GM23338 (cell line): ENCODE measurements around the gene SLC9C1. TPM values are rescaled to one million over a fixed set of nuclear protein-coding genes. Genes with fewer than 3 reads are reported as not detected.

Experiments
- ATAC-seq: fragments of 200-7000 bp; cut with Tn5 transposase; 3 replicates; pipeline ENCODE4 v1.9.1; 2020
- DNase-seq: peaks from one replicate; pipeline ENCODE4 v3.0.0-alpha.2; 2015; ENCODE audit warnings: low spot score
- H2AFZ ChIP-seq: fragments of 200-600 bp; sonication (generic); 2 replicates; pipeline ENCODE4 v1.8.0; 2016; ENCODE audit warnings: antibody characterized with exemption, mild to moderate bottlenecking, moderate library complexity
- H3F3A ChIP-seq: fragments of 200-600 bp; sonication (generic); replicated peaks from 2 replicates; pipeline ENCODE4 v1.8.0; 2017; ENCODE audit warnings: antibody characterized with exemption, mixed run types, low read depth
- H3K27ac ChIP-seq: fragments of 200-600 bp; sonication (generic); 2 replicates; pipeline ENCODE4 v1.6.1; 2016; ENCODE audit warnings: low read depth
- H3K27me3 ChIP-seq: fragments of 200-600 bp; sonication (generic); 2 replicates; pipeline ENCODE4 v1.8.0; 2016; ENCODE audit warnings: mild to moderate bottlenecking, mixed run types, moderate library complexity; ENCODE audit not compliant: insufficient read depth
- H3K36me3 ChIP-seq: fragments of 200-600 bp; sonication (generic); 2 replicates; pipeline ENCODE4 v1.8.0; 2016; ENCODE audit warnings: mild to moderate bottlenecking; ENCODE audit not compliant: insufficient read depth
- H3K4me1 ChIP-seq: fragments of 200-600 bp; sonication (generic); 2 replicates; pipeline ENCODE4 v1.8.0; 2016; ENCODE audit warnings: mild to moderate bottlenecking, moderate library complexity; ENCODE audit not compliant: insufficient read depth
- H3K4me2 ChIP-seq: fragments of 200-600 bp; sonication (generic); 2 replicates; pipeline ENCODE4 v1.7.1; 2017; ENCODE audit warnings: mixed run types
- H3K4me3 ChIP-seq: fragments of 200-600 bp; sonication (generic); 2 replicates; pipeline ENCODE4 v1.6.1; 2016; ENCODE audit warnings: mixed run types
- H3K79me2 ChIP-seq: fragments of 200-600 bp; sonication (generic); replicated peaks from 2 replicates; pipeline ENCODE4 v1.8.0; 2017; ENCODE audit warnings: mild to moderate bottlenecking; ENCODE audit not compliant: insufficient read depth
- H3K9me2 ChIP-seq: fragments of 200-600 bp; sonication (generic); 2 replicates; pipeline ENCODE4 v1.8.0; 2017; ENCODE audit not compliant: insufficient read depth
- H4K20me1 ChIP-seq: fragments of 200-600 bp; sonication (generic); replicated peaks from 2 replicates; pipeline ENCODE4 v1.8.0; 2017; ENCODE audit warnings: mild to moderate bottlenecking; ENCODE audit not compliant: insufficient read depth
- H3K27ac Mint-ChIP-seq: 2 replicates; pipeline ENCODE4 v1.8.0; 2020; ENCODE audit warnings: inconsistent platforms, mild to moderate bottlenecking, moderate library complexity, mixed read lengths
- H3K27me3 Mint-ChIP-seq: 3 replicates; pipeline ENCODE4 v1.8.0; 2022; ENCODE audit warnings: low read depth, mild to moderate bottlenecking, moderate library complexity, mixed read lengths, inconsistent platforms; ENCODE audit not compliant: insufficient read depth, poor library complexity
- H3K36me3 Mint-ChIP-seq: 3 replicates; pipeline ENCODE4 v1.8.0; 2021; ENCODE audit warnings: low read depth, mild to moderate bottlenecking, inconsistent platforms, moderate library complexity, mixed read lengths
- H3K4me1 Mint-ChIP-seq: 3 replicates; pipeline ENCODE4 v1.8.0; 2020; ENCODE audit warnings: mild to moderate bottlenecking, inconsistent platforms, mixed read lengths
- H3K4me3 Mint-ChIP-seq: 3 replicates; pipeline ENCODE4 v1.8.0; 2021; ENCODE audit warnings: moderate library complexity, mild to moderate bottlenecking, inconsistent platforms, mixed read lengths
- H3K9me3 Mint-ChIP-seq: 3 replicates; pipeline ENCODE4 v1.8.0; 2020; ENCODE audit warnings: moderate library complexity, mild to moderate bottlenecking, inconsistent platforms, mixed read lengths
- CREB1 ChIP-seq: fragments of 250-450 bp; sonication (Bioruptor Pico); IDR thresholded peaks from 2 replicates; pipeline ENCODE4 v1.5.0; 2020; ENCODE audit warnings: low read depth, mild to moderate bottlenecking, moderate library complexity
- EZH2 ChIP-seq: fragments of 200-600 bp; sonication (generic); IDR thresholded peaks from one replicate; pipeline ENCODE4 v1.8.0; 2017; ENCODE audit warnings: antibody characterized with exemption, mild to moderate bottlenecking, low read depth; ENCODE audit not compliant: unreplicated experiment
- EZH2phosphoT487 ChIP-seq: fragments of 200-600 bp; sonication (generic); IDR thresholded peaks from one replicate; pipeline ENCODE4 v1.8.1; 2018; ENCODE audit warnings: antibody characterized with exemption; ENCODE audit not compliant: unreplicated experiment
- JUNB ChIP-seq: IDR thresholded peaks from one replicate; pipeline ENCODE4 v1.6.1; 2016; ENCODE audit warnings: antibody characterized with exemption; ENCODE audit not compliant: unreplicated experiment
- NANOG ChIP-seq: IDR thresholded peaks from 2 replicates; pipeline ENCODE4 v1.6.1; 2016; ENCODE audit warnings: antibody characterized with exemption, borderline replicate concordance
- POLR2AphosphoS5 ChIP-seq: IDR thresholded peaks from 2 replicates; pipeline ENCODE4 v1.6.1; 2016; ENCODE audit warnings: antibody characterized with exemption, low read depth
- STAT1 ChIP-seq: IDR thresholded peaks from one replicate; pipeline ENCODE4 v1.6.1; 2016; ENCODE audit warnings: antibody characterized with exemption; ENCODE audit not compliant: unreplicated experiment
- ZNF114 ChIP-seq: fragments of 250-450 bp; sonication (Bioruptor Pico); IDR thresholded peaks from 2 replicates; pipeline ENCODE4 v1.5.0; 2020; ENCODE audit warnings: mild to moderate bottlenecking, moderate library complexity
- ZNF331 ChIP-seq: fragments of 250-450 bp; sonication (Bioruptor Pico); IDR thresholded peaks from 2 replicates; pipeline ENCODE4 v1.5.0; 2020; ENCODE audit warnings: low read depth, mild to moderate bottlenecking, moderate library complexity
- polyA plus RNA-seq: library from polyadenylated mRNA; unstranded; fragments of >200 nt; fragmentation: Nextera tagmentation; extraction: Ambion mirVana; gene quantifications from 2 replicates; pipeline ENCODE4 v1.2.1, GENCODE V29; 2016
- total RNA-seq: library from RNA; depleted of rRNA; stranded (reverse); fragments of >200 nt; shearing (Covaris generic); gene quantifications from 2 replicates; pipeline ENCODE4 v1.2.3, GENCODE V29; 2014
- TF ChIP-seq, protein P1 (sequence below): fragments of 250-450 bp; sonication (Bioruptor Pico); IDR thresholded peaks from 2 replicates; pipeline ENCODE4 v1.5.0; 2020; ENCODE audit warnings: mild to moderate bottlenecking, moderate library complexity
- TF ChIP-seq, protein P2 (sequence below): IDR thresholded peaks from 2 replicates; pipeline ENCODE4 v1.6.1; 2016; ENCODE audit warnings: antibody characterized with exemption
- TF ChIP-seq, protein P3 (sequence below), 2 experiments: fragments of 200-600 bp in 1 of 2; sonication (generic) in 1 of 2; conservative IDR thresholded peaks; 2 replicates each; pipeline versions ENCODE4 v1.5.1 to v1.6.1; 2016 to 2017; ENCODE audit warnings: antibody characterized with exemption in 2 of 2, low read depth in 2 of 2, mild to moderate bottlenecking in 2 of 2, moderate library complexity in 1 of 2
- TF ChIP-seq, protein P4 (sequence below): IDR thresholded peaks from one replicate; pipeline ENCODE4 v1.6.1; 2018; ENCODE audit warnings: antibody characterized with exemption; ENCODE audit not compliant: unreplicated experiment

The SLC9C1 gene
- total and polyA plus RNA-seq, 2 experiments from 2014 or later = 0.97 to 1.8 TPM

DNA sequence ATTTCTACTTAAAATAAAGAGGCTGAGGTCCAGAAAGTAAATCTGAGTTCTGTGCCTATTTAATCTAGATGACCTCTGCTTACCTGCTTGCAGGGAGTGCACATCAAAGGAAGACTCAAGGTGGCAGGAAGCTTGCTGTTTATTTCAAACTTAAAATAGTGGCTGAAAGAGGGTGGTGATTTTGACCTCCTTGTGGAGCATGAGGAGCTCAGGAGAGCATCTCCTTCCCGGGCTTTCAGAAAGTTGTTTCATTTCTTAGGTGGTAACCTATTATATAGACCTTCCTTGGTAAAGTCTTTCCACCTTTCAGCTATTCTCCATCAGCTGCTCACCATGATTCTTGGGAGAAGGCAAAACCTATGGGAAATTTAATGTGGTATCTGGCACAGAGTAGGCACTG is 161.5 kb downstream of the SLC9C1 start:
- Histone ChIP-seq H3F3A (no peaks in the 10 kb centered on the region), H4K20me1 (no peaks in the 10 kb centered on the region), H3K4me3 (no peak overlapping the region), H3K4me1 (peaks cover 25% of the 10 kb centered on the region), H3K9me2 (no peaks in the 10 kb centered on the region), H3K4me2 (no peak overlapping the region), H3K27me3 (no peaks in the 10 kb centered on the region), H3K27ac (no peak overlapping the region), H3K79me2 (no peaks in the 10 kb centered on the region), H2AFZ (no peak overlapping the region), H3K36me3 (no peaks in the 10 kb centered on the region)
- Mint-ChIP-seq H3K27me3 (no peaks in the 10 kb centered on the region), H3K36me3 (no peaks in the 10 kb centered on the region), H3K4me1 (peaks cover 43% of the 10 kb centered on the region), H3K9me3 (no peaks in the 10 kb centered on the region), H3K27ac (no peak overlapping the region), H3K4me3 (no peak overlapping the region)
- TF ChIP-seq JUNB (no peak), CREB1 (no peak), STAT1 (no peak), POLR2AphosphoS5 (no peak), ZNF331 (CRISPR knock-in tag) (no peak), EZH2phosphoT487 (no peak), ZNF114 (CRISPR knock-in tag) (no peak), EZH2 (no peak), NANOG (no peak)
- TF ChIP-seq, protein P1, sequence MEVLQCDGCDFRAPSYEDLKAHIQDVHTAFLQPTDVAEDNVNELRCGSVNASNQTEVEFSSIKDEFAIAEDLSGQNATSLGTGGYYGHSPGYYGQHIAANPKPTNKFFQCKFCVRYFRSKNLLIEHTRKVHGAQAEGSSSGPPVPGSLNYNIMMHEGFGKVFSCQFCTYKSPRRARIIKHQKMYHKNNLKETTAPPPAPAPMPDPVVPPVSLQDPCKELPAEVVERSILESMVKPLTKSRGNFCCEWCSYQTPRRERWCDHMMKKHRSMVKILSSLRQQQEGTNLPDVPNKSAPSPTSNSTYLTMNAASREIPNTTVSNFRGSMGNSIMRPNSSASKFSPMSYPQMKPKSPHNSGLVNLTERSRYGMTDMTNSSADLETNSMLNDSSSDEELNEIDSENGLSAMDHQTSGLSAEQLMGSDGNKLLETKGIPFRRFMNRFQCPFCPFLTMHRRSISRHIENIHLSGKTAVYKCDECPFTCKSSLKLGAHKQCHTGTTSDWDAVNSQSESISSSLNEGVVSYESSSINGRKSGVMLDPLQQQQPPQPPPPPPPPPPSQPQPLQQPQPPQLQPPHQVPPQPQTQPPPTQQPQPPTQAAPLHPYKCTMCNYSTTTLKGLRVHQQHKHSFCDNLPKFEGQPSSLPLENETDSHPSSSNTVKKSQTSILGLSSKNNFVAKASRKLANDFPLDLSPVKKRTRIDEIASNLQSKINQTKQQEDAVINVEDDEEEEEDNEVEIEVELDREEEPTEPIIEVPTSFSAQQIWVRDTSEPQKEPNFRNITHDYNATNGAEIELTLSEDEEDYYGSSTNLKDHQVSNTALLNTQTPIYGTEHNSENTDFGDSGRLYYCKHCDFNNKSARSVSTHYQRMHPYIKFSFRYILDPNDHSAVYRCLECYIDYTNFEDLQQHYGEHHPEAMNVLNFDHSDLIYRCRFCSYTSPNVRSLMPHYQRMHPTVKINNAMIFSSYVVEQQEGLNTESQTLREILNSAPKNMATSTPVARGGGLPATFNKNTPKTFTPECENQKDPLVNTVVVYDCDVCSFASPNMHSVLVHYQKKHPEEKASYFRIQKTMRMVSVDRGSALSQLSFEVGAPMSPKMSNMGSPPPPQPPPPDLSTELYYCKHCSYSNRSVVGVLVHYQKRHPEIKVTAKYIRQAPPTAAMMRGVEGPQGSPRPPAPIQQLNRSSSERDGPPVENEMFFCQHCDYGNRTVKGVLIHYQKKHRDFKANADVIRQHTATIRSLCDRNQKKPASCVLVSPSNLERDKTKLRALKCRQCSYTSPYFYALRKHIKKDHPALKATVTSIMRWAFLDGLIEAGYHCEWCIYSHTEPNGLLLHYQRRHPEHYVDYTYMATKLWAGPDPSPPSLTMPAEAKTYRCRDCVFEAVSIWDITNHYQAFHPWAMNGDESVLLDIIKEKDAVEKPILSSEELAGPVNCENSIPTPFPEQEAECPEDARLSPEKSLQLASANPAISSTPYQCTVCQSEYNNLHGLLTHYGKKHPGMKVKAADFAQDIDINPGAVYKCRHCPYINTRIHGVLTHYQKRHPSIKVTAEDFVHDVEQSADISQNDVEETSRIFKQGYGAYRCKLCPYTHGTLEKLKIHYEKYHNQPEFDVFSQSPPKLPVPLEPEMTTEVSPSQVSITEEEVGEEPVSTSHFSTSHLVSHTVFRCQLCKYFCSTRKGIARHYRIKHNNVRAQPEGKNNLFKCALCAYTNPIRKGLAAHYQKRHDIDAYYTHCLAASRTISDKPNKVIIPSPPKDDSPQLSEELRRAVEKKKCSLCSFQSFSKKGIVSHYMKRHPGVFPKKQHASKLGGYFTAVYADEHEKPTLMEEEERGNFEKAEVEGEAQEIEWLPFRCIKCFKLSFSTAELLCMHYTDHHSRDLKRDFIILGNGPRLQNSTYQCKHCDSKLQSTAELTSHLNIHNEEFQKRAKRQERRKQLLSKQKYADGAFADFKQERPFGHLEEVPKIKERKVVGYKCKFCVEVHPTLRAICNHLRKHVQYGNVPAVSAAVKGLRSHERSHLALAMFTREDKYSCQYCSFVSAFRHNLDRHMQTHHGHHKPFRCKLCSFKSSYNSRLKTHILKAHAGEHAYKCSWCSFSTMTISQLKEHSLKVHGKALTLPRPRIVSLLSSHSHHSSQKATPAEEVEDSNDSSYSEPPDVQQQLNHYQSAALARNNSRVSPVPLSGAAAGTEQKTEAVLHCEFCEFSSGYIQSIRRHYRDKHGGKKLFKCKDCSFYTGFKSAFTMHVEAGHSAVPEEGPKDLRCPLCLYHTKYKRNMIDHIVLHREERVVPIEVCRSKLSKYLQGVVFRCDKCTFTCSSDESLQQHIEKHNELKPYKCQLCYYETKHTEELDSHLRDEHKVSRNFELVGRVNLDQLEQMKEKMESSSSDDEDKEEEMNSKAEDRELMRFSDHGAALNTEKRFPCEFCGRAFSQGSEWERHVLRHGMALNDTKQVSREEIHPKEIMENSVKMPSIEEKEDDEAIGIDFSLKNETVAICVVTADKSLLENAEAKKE (CRISPR knock-in tag) = no peak
- TF ChIP-seq, protein P2, sequence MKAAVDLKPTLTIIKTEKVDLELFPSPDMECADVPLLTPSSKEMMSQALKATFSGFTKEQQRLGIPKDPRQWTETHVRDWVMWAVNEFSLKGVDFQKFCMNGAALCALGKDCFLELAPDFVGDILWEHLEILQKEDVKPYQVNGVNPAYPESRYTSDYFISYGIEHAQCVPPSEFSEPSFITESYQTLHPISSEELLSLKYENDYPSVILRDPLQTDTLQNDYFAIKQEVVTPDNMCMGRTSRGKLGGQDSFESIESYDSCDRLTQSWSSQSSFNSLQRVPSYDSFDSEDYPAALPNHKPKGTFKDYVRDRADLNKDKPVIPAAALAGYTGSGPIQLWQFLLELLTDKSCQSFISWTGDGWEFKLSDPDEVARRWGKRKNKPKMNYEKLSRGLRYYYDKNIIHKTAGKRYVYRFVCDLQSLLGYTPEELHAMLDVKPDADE = no peak
- TF ChIP-seq, protein P3, sequence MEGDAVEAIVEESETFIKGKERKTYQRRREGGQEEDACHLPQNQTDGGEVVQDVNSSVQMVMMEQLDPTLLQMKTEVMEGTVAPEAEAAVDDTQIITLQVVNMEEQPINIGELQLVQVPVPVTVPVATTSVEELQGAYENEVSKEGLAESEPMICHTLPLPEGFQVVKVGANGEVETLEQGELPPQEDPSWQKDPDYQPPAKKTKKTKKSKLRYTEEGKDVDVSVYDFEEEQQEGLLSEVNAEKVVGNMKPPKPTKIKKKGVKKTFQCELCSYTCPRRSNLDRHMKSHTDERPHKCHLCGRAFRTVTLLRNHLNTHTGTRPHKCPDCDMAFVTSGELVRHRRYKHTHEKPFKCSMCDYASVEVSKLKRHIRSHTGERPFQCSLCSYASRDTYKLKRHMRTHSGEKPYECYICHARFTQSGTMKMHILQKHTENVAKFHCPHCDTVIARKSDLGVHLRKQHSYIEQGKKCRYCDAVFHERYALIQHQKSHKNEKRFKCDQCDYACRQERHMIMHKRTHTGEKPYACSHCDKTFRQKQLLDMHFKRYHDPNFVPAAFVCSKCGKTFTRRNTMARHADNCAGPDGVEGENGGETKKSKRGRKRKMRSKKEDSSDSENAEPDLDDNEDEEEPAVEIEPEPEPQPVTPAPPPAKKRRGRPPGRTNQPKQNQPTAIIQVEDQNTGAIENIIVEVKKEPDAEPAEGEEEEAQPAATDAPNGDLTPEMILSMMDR (conservative IDR thresholded peaks at IDR 0.05; ENCODE audit: low read depth in 2 of 2) = no peak
- TF ChIP-seq, protein P4, sequence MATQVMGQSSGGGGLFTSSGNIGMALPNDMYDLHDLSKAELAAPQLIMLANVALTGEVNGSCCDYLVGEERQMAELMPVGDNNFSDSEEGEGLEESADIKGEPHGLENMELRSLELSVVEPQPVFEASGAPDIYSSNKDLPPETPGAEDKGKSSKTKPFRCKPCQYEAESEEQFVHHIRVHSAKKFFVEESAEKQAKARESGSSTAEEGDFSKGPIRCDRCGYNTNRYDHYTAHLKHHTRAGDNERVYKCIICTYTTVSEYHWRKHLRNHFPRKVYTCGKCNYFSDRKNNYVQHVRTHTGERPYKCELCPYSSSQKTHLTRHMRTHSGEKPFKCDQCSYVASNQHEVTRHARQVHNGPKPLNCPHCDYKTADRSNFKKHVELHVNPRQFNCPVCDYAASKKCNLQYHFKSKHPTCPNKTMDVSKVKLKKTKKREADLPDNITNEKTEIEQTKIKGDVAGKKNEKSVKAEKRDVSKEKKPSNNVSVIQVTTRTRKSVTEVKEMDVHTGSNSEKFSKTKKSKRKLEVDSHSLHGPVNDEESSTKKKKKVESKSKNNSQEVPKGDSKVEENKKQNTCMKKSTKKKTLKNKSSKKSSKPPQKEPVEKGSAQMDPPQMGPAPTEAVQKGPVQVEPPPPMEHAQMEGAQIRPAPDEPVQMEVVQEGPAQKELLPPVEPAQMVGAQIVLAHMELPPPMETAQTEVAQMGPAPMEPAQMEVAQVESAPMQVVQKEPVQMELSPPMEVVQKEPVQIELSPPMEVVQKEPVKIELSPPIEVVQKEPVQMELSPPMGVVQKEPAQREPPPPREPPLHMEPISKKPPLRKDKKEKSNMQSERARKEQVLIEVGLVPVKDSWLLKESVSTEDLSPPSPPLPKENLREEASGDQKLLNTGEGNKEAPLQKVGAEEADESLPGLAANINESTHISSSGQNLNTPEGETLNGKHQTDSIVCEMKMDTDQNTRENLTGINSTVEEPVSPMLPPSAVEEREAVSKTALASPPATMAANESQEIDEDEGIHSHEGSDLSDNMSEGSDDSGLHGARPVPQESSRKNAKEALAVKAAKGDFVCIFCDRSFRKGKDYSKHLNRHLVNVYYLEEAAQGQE = no peak
- DNase-seq (no peak), ATAC-seq (no peak)
